SW 1271 (cell line): ENCODE results near the gene OXLD1.

Experiments
- DNase-seq, 2 experiments: peaks; one replicate each; lab custom pipeline; 2025; lab: John Stamatoyannopoulos, UW

OXLD1 gene

GRCh38 chr17:81702934-81703746, 36.7 kb upstream of the OXLD1 start, which contains the start of gene MRPL12:
Gene MRPL12, plus strand, starts transcription at chr17:81703367. Its CDS starts 135 bp downstream, at chr17:81703502.
- peak; percentile 77 to 80 for DNase-seq

GRCh38 chr17:81701288-81702071, 35.1 kb upstream of the OXLD1 start:
- DNase-seq = no peak

- DNase-seq = no peak
Observed at GRCh38 chr17:81700353-81701287, 34.2 kb upstream of the OXLD1 start.

GRCh38 chr17:81697261-81698044, 31.0 kb upstream of the OXLD1 start:
- no peak for DNase-seq

GRCh38 chr17:81696218-81696941, 30.0 kb upstream of the OXLD1 start:
- no peak for DNase-seq

- no peak for DNase-seq
Observed at GRCh38 chr17:81695801-81696200, 29.4 kb upstream of the OXLD1 start.

GRCh38 chr17:81695211-81695610, 28.8 kb upstream of the OXLD1 start:
- DNase-seq = no peak

- no peak for DNase-seq
Observed at GRCh38 chr17:81694810-81695209, 28.4 kb upstream of the OXLD1 start.

GRCh38 chr17:81693509-81694210, 27.3 kb upstream of the OXLD1 start:
- DNase-seq = no peak

- no peak for DNase-seq
Observed at GRCh38 chr17:81691608-81692007, 25.2 kb upstream of the OXLD1 start.

GRCh38 chr17:81691196-81691595, 24.8 kb upstream of the OXLD1 start:
- no peak for DNase-seq

- DNase-seq = no peak
Observed at GRCh38 chr17:81690549-81690948, 24.1 kb upstream of the OXLD1 start.

- DNase-seq = no peak
Observed at GRCh38 chr17:81690066-81690465, 23.7 kb upstream of the OXLD1 start.

GRCh38 chr17:81688616-81689015, 22.2 kb upstream of the OXLD1 start:
- DNase-seq = no peak

GRCh38 chr17:81687770-81688541, 21.6 kb upstream of the OXLD1 start:
- no peak for DNase-seq

GRCh38 chr17:81686614-81687013, 20.2 kb upstream of the OXLD1 start:
- no peak for DNase-seq

GRCh38 chr17:81685108-81685507, 18.7 kb upstream of the OXLD1 start:
- no peak for DNase-seq

- no peak for DNase-seq
Observed at GRCh38 chr17:81684442-81684911, 18.1 kb upstream of the OXLD1 start.
